ENCODE results near the gene AQP12A. TPM values are rescaled to one million over a fixed set of nuclear protein-coding genes. Genes with fewer than 3 reads are reported as not detected.
A peak's percentile ranks its signal among the peaks of the same experiment; 100 is the strongest.

The AQP12A gene
- total RNA-seq, 3 donors from 2014 or later: not detected

- H3K4me1 ChIP-seq: no peaks in the 10 kb centered on the region
- H3K9me3 ChIP-seq: no peaks in the 10 kb centered on the region
- H3K27me3 ChIP-seq: peaks cover 0 to 71% of the 10 kb centered on the region in 2 donors
- peak in 1 of 2 donors; percentile 7 for DNase-seq (ENCODE audit: low spot score in 2 of 2)
- no peaks in the 10 kb centered on the region for H3K36me3 ChIP-seq
- TF ChIP-seq, protein P1, sequence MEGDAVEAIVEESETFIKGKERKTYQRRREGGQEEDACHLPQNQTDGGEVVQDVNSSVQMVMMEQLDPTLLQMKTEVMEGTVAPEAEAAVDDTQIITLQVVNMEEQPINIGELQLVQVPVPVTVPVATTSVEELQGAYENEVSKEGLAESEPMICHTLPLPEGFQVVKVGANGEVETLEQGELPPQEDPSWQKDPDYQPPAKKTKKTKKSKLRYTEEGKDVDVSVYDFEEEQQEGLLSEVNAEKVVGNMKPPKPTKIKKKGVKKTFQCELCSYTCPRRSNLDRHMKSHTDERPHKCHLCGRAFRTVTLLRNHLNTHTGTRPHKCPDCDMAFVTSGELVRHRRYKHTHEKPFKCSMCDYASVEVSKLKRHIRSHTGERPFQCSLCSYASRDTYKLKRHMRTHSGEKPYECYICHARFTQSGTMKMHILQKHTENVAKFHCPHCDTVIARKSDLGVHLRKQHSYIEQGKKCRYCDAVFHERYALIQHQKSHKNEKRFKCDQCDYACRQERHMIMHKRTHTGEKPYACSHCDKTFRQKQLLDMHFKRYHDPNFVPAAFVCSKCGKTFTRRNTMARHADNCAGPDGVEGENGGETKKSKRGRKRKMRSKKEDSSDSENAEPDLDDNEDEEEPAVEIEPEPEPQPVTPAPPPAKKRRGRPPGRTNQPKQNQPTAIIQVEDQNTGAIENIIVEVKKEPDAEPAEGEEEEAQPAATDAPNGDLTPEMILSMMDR (IDR thresholded peaks at IDR 0.05): no peak
- H3K27ac ChIP-seq: no peak overlapping the region
- H3K4me3 ChIP-seq: peak overlapping the region in 1 of 3 donors; percentile 13
- intact Hi-C loops (cut with DNase I; ENCODE audit: low total_unique reads): no loop called here
These were observed 44.7 kb upstream of the AQP12A start for GRCh38 chr2:240646900-240647502.

DNA sequence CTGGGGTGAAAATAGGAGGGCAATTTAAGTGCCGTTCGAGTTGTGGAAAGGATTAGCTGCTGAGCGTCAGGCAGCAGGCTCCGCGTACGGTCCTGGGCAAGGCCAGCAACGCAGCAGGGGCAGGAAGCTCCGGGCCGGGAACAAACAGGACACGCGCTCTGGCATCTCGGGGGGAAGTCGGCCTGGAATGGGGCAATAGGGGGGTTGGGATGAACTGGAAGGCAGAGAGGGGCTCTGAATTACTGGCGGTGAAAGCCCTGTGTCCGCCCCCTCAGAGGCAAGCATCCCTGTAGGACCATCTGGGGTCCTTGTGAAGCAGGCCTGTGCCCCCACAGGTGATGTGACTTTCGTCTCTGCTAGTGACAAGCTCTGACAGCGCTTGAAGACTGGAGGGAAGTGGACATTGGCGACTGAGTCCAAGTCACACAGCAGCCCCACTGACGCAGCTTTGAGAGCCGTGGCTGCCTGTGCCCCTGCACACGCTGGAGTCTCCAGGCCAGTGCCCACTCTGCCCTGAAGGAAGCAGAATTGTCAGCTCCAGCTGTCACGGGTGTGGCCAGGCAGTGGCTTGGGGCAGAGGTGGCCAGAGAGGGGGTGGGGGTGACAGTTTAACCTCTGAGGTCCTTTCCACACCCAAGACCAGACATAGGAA lies 44.0 kb upstream of the AQP12A start:
- H3K9me3 ChIP-seq: no peaks in the 10 kb centered on the region
- no peaks in the 10 kb centered on the region for H3K4me1 ChIP-seq
- no peak for TF ChIP-seq POLR2A (IDR thresholded peaks at IDR 0.05)
- H3K27me3 ChIP-seq: peaks cover 0 to 66% of the 10 kb centered on the region in 2 donors
- no peak overlapping the region for H3K27ac ChIP-seq
- no peaks in the 10 kb centered on the region for H3K36me3 ChIP-seq
- intact Hi-C loops (cut with DNase I; ENCODE audit: low total_unique reads): no loop called here
- no peak for DNase-seq (ENCODE audit: low spot score in 2 of 2)
- H3K4me3 ChIP-seq: no peak overlapping the region

DNA sequence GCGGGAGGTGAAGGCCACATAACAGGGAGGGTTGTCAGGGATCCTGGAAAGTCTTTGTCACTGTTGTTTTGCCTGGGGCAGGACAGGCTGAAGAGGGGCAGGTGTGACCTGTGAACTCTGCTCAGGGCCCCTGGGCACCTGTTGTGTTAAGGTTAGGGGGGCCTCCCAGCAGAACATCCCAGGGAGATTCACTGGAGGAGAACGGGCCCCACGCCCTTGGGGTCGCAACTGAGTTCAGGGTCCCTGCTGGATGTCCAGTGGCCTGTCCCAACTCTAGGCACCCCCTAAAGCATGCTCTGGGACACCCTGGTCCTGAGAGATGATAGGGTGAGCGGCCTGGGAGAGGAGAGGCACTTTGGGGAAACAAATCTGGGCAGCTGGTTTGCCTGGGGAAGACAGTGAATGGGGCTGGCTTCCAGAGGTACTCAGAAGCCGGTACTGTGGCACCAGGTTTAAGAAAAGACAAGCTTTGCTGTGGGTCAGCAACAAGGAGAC lies 43.5 kb upstream of the AQP12A start:
- intact Hi-C loops (cut with DNase I; ENCODE audit: low total_unique reads): no loop called here
- TF ChIP-seq, protein P1 (IDR thresholded peaks at IDR 0.05): no peak
- no peak for TF ChIP-seq POLR2AphosphoS5 (IDR thresholded peaks at IDR 0.05)
- TF ChIP-seq POLR2A (IDR thresholded peaks at IDR 0.05): no peak
- Histone ChIP-seq H3K4me3 (no peak overlapping the region), H3K36me3 (no peaks in the 10 kb centered on the region), H3K27me3 (peaks cover 0 to 62% of the 10 kb centered on the region in 2 donors), H3K4me1 (no peaks in the 10 kb centered on the region), H3K9me3 (no peaks in the 10 kb centered on the region), H3K27ac (no peak overlapping the region)
- DNase-seq (ENCODE audit: low spot score in 2 of 2): peak in 1 of 2 donors; percentile 4

- Histone ChIP-seq H3K36me3 (no peaks in the 10 kb centered on the region), H3K4me3 (no peak overlapping the region), H3K27ac (no peak overlapping the region), H3K27me3 (peaks cover 0 to 60% of the 10 kb centered on the region in 2 donors), H3K4me1 (no peaks in the 10 kb centered on the region), H3K9me3 (no peaks in the 10 kb centered on the region)
- no peak for DNase-seq (ENCODE audit: low spot score in 2 of 2)
- TF ChIP-seq POLR2AphosphoS5 (IDR thresholded peaks at IDR 0.05) (no peak), POLR2A (IDR thresholded peaks at IDR 0.05) (no peak)
- TF ChIP-seq, protein P1 (IDR thresholded peaks at IDR 0.05): no peak
- intact Hi-C loops (cut with DNase I; ENCODE audit: low total_unique reads): no loop called here
These were observed 42.9 kb upstream of the AQP12A start for GRCh38 chr2:240648650-240649275.

- DNase-seq (ENCODE audit: low spot score in 2 of 2): no peak
- Histone ChIP-seq H3K9me3 (no peaks in the 10 kb centered on the region), H3K27me3 (peaks cover 0 to 54% of the 10 kb centered on the region in 2 donors), H3K4me3 (no peak overlapping the region), H3K27ac (no peak overlapping the region), H3K36me3 (no peaks in the 10 kb centered on the region), H3K4me1 (no peaks in the 10 kb centered on the region)
- intact Hi-C loops (cut with DNase I; ENCODE audit: low total_unique reads): no loop called here
- no peak for TF ChIP-seq POLR2AphosphoS5 (IDR thresholded peaks at IDR 0.05)
- TF ChIP-seq, protein P1 (IDR thresholded peaks at IDR 0.05): no peak
- no peak for TF ChIP-seq POLR2A (IDR thresholded peaks at IDR 0.05)
These were observed 42.3 kb upstream of the AQP12A start for GRCh38 chr2:240649331-240649730.
